ENCODE results near the gene ADAMTS16. TPM values are rescaled to one million over a fixed set of nuclear protein-coding genes. Genes with fewer than 3 reads are reported as not detected.
"Not testable (repeated sequence)": the region's sequence is repeated elsewhere in the genome, so short reads cannot be mapped to it uniquely, and the experiment has no call there.

ADAMTS16 gene
- total RNA-seq, 4 donors from 2014 or later, result under 0.01 to 19.2 (median 0.34) TPM; not detected in 1

GRCh38 chr5:5135957-5136676, 4.0 kb upstream of the ADAMTS16 start:
- DNase-seq, result no peak
- Histone ChIP-seq H3K4me3 (no peak overlapping the region), H3K27me3 (peaks cover 1 to 5% of the 10 kb centered on the region in 2 donors), H3K36me3 (no peaks in the 10 kb centered on the region), H3K9me3 (no peaks in the 10 kb centered on the region), H3K4me1 (peaks cover 0 to 8% of the 10 kb centered on the region in 2 donors), H3K27ac (no peak overlapping the region)
- TF ChIP-seq, protein P1, sequence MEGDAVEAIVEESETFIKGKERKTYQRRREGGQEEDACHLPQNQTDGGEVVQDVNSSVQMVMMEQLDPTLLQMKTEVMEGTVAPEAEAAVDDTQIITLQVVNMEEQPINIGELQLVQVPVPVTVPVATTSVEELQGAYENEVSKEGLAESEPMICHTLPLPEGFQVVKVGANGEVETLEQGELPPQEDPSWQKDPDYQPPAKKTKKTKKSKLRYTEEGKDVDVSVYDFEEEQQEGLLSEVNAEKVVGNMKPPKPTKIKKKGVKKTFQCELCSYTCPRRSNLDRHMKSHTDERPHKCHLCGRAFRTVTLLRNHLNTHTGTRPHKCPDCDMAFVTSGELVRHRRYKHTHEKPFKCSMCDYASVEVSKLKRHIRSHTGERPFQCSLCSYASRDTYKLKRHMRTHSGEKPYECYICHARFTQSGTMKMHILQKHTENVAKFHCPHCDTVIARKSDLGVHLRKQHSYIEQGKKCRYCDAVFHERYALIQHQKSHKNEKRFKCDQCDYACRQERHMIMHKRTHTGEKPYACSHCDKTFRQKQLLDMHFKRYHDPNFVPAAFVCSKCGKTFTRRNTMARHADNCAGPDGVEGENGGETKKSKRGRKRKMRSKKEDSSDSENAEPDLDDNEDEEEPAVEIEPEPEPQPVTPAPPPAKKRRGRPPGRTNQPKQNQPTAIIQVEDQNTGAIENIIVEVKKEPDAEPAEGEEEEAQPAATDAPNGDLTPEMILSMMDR (IDR thresholded peaks at IDR 0.05), result no peak
- no peak for TF ChIP-seq POLR2A (IDR thresholded peaks at IDR 0.05)
- intact Hi-C loops (cut with DNase I; ENCODE audit: low total_unique reads), result no loop called here

DNA sequence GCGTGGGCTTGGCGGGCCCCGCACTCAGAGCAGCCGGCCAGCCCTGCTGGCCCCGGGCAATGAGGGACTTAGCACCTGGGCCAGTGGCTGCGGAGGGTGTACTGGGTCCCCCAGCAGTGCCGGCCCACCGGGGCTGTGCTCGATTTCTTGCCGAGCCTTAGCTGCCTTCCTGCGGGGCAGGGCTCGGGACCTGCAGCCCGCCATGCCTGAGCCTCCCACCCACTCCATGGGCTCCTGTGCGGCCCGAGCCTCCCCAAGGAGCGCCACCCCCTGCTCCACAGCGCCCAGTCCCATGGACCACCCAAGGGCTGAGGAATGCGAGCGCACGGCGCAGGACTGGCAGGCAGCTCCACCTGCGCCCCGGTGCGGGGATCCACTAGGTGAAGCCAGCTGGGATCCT, 2.3 kb upstream of the ADAMTS16 start:
- DNase-seq; intact Hi-C loops (cut with DNase I; ENCODE audit: low total_unique reads); H3K9me3 ChIP-seq; H3K27me3 ChIP-seq; H3K4me3 ChIP-seq; H3K4me1 ChIP-seq; H3K36me3 ChIP-seq; H3K27ac ChIP-seq: not testable (repeated sequence)

GRCh38 chr5:5139336-5139776, 774 bp upstream of the ADAMTS16 start:
- Histone ChIP-seq H3K27ac (no peak overlapping the region), H3K4me3 (peak overlapping the region in 1 of 2 donors; percentile 52), H3K9me3 (no peaks in the 10 kb centered on the region), H3K36me3 (no peaks in the 10 kb centered on the region), H3K27me3 (peaks cover 5 to 9% of the 10 kb centered on the region in 2 donors), H3K4me1 (peaks cover 4 to 8% of the 10 kb centered on the region in 2 donors)
- TF ChIP-seq, protein P1 (IDR thresholded peaks at IDR 0.05), result no peak
- no peak for TF ChIP-seq POLR2A (IDR thresholded peaks at IDR 0.05)
- no peak for DNase-seq
- intact Hi-C loops (cut with DNase I; ENCODE audit: low total_unique reads), result no loop called here

DNA sequence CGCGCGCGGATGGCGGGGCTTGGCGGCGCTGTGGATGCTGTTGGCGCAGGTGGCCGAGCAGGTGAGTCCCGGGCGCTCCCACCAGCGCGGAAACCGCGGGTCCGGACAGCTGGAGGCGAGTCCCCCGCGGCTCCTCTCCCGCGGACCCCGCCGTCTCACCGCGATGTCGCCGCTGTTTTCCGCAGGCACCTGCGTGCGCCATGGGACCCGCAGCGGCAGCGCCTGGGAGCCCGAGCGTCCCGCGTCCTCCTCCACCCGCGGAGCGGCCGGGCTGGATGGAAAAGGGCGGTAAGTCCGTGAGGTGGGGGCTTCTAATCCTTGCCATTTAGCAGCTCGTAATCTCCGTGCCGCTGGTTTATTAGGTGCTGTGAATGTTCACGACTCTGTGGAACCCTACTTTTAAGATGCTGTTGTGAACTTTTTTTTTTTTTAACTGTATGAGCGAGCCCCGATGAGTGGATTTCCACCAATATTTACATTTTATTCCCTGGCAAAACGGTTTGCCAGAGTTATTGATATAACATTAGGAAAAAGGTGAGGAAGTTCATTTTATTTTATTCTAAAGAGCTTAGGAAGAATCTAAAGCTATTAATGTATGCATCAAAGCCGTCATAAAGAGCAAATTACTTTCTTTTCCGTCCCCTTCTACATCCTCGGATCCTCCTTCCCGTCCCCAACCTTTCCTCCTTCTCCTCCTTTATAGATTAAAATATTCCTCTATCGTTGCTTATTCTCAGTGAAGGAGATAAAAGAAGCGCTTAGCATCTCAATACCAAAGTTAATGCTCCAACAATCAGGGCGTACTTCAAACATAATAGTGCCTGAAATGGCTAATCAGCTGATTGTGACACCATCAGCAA, 579 bp downstream of the ADAMTS16 start:
- TF ChIP-seq, protein P1 (IDR thresholded peaks at IDR 0.05), result no peak
- TF ChIP-seq POLR2A (IDR thresholded peaks at IDR 0.05), result no peak
- Histone ChIP-seq H3K4me1 (peaks cover 4 to 8% of the 10 kb centered on the region in 2 donors), H3K9me3 (no peaks in the 10 kb centered on the region), H3K4me3 (peak overlapping the region in 1 of 2 donors; percentile 52), H3K27ac (no peak overlapping the region), H3K27me3 (peaks cover 5 to 9% of the 10 kb centered on the region in 2 donors), H3K36me3 (no peaks in the 10 kb centered on the region)
- intact Hi-C loops (cut with DNase I; ENCODE audit: low total_unique reads), result no loop called here
- no peak for DNase-seq

- Histone ChIP-seq H3K27me3 (peaks cover 5 to 9% of the 10 kb centered on the region in 2 donors), H3K9me3 (no peaks in the 10 kb centered on the region), H3K27ac (no peak overlapping the region), H3K36me3 (no peaks in the 10 kb centered on the region), H3K4me3 (peak overlapping the region in 1 of 2 donors; percentile 52), H3K4me1 (peaks cover 4 to 8% of the 10 kb centered on the region in 2 donors)
- intact Hi-C loops (cut with DNase I; ENCODE audit: low total_unique reads), result no loop called here
- no peak for TF ChIP-seq POLR2A (IDR thresholded peaks at IDR 0.05)
- TF ChIP-seq, protein P1 (IDR thresholded peaks at IDR 0.05), result no peak
- DNase-seq, result no peak
Observed at GRCh38 chr5:5141339-5141599, 1.1 kb downstream of the ADAMTS16 start.
